ENCODE measurements around the gene SOX13. TPM values are rescaled to one million over a fixed set of nuclear protein-coding genes. Genes with fewer than 3 reads are reported as not detected.

Gene SOX13
- total and polyA plus RNA-seq, 12 donors = 7.3 to 18.6 (median 12.1) TPM

DNA sequence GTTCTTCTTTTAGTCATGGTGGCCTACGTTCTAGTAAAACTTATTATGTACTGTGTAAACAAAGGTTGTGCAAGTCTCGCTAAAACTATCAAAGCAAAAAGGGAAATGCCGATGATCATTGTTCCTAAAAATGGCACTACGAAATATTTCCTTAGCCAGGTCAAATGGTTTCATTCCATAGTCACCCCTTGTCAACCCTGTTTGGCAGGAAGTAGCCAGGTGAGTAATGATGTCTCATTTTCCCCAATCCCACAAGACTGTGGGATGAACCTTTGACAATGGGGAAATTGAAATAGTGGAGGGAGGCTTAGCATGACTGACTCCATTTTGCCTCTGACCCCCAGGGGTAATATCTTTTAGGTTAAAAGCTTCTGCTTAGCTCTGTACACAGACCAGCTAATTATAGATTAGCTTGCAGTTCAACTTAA, 98.8 kb downstream of the SOX13 start:
- Histone ChIP-seq H3K36me3 (no peaks in the 10 kb centered on the region), H3K27me3 (peaks cover 0 to 23% (median 8%) of the 10 kb centered on the region in 7 donors), H3K4me1 (no peaks in the 10 kb centered on the region), H3K4me3 (no peak overlapping the region), H3K27ac (no peak overlapping the region), H3K9me3 (peaks cover 0 to 32% (median 16%) of the 10 kb centered on the region in 11 donors)
- WGBS, 2 donors = 57 to 64% methylated on average over 4 of the region's 4 CpGs
- TF ChIP-seq CTCF (IDR thresholded peaks at IDR 0.05) = no peak
- intact Hi-C loops (cut with DNase I) = no loop called here
- ATAC-seq (no peak), DNase-seq (no peak)

- intact Hi-C loops (cut with DNase I) = no loop called here
- no peak for ATAC-seq
- Histone ChIP-seq H3K27ac (no peak overlapping the region), H3K36me3 (no peaks in the 10 kb centered on the region), H3K27me3 (peaks cover 0 to 23% (median 8%) of the 10 kb centered on the region in 7 donors), H3K4me1 (no peaks in the 10 kb centered on the region), H3K9me3 (peaks cover 0 to 32% (median 16%) of the 10 kb centered on the region in 11 donors), H3K4me3 (no peak overlapping the region)
- WGBS, 2 donors = 91% methylated on average over 2 of the region's 2 CpGs
- TF ChIP-seq CTCF (IDR thresholded peaks at IDR 0.05) = no peak
- DNase-seq = no peak
These were observed 99.6 kb downstream of the SOX13 start for GRCh38 chr1:204172404-204173029.

DNA sequence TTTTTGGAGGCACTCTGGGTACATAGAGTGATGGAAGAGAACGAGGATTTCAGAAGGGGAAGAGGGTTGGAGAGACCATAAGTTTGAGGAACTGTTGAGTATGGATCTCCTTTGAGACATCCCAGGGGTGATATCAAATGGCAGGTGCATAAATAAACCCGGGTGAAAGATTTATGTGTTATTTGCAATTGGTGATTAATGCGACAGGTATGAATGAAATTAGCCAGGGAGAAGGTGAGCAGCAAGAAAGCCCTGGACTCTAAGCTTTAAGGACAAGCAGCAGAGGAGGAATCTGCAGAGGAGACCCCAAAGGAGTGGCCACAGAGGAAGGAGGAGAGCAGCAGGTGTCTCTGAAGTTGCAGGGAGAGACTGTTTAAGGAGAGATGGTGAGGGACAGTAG, 102.0 kb downstream of the SOX13 start:
- Histone ChIP-seq H3K4me1 (no peaks in the 10 kb centered on the region), H3K27ac (no peak overlapping the region), H3K36me3 (no peaks in the 10 kb centered on the region), H3K27me3 (peaks cover 0 to 25% (median 8%) of the 10 kb centered on the region in 7 donors), H3K9me3 (peaks cover 0 to 13% (median 7%) of the 10 kb centered on the region in 11 donors), H3K4me3 (no peak overlapping the region)
- ATAC-seq = no peak
- intact Hi-C loops (cut with DNase I) = no loop called here
- DNase-seq = no peak
- no peak for TF ChIP-seq CTCF (IDR thresholded peaks at IDR 0.05)
- 85 to 90% methylated on average over 3 of the region's 3 CpGs for WGBS, 2 donors

DNA sequence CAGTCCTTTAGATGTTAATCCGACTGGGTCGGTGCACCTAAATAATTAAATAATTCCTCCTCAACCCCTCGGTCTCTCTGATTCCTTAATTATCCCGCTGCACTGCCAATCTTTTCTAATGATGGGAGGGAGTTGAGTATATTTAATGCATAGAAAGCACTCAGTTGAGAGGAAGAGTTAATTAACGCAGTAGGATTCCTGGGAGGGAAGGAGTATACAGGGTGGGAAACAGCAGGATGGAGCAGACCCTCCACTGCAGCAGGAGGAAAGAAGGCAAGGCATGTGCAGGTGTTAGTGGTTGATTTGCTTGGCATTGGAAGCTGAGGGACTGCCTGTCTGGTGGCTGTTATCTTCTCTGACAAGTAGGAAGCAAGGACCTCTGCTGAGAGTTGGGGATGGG, 103.1 kb downstream of the SOX13 start:
- H3K27ac ChIP-seq = no peak overlapping the region
- DNase-seq (no peak), ATAC-seq (no peak)
- no peaks in the 10 kb centered on the region for H3K4me1 ChIP-seq
- H3K27me3 ChIP-seq = peaks cover 0 to 25% (median 8%) of the 10 kb centered on the region in 7 donors
- no peak for TF ChIP-seq CTCF (IDR thresholded peaks at IDR 0.05)
- WGBS, 2 donors = 76 to 90% methylated on average over 5 of the region's 5 CpGs
- H3K4me3 ChIP-seq = no peak overlapping the region
- peaks cover 0 to 3% (median 0%) of the 10 kb centered on the region in 11 donors for H3K9me3 ChIP-seq
- intact Hi-C loops (cut with DNase I) = no loop called here
- no peaks in the 10 kb centered on the region for H3K36me3 ChIP-seq
